ELF-1 (cell line): ENCODE results near the gene FGGY.
"Not testable (repeated sequence)": the region's sequence is repeated elsewhere in the genome, so short reads cannot be mapped to it uniquely, and the experiment has no call there.

Source experiments
- DNase-seq: peaks from one replicate; pipeline ENCODE4 v3.0.0-alpha.2; 2016; ENCODE audit warnings: low read depth, low spot score

Gene FGGY

GRCh38 chr1:59289570-59289969 lies 7.3 kb upstream of the FGGY start:
- DNase-seq, result no peak

- DNase-seq, result peak; percentile 66
Observed at GRCh38 chr1:59290193-59290949, 6.5 kb upstream of the FGGY start.

- DNase-seq, result no peak
Observed at GRCh38 chr1:59291561-59291960, 5.3 kb upstream of the FGGY start.

GRCh38 chr1:59292562-59292961 lies 4.3 kb upstream of the FGGY start:
- DNase-seq, result no peak

- DNase-seq, result no peak
Observed at GRCh38 chr1:59293206-59293605, 3.7 kb upstream of the FGGY start.

GRCh38 chr1:59293849-59294248 lies 3.0 kb upstream of the FGGY start:
- DNase-seq, result no peak

- no peak for DNase-seq
Observed at GRCh38 chr1:59294423-59294822, 2.5 kb upstream of the FGGY start.

- DNase-seq, result no peak
Observed at GRCh38 chr1:59295618-59296017, 1.3 kb upstream of the FGGY start.

- DNase-seq, result no peak
Observed at GRCh38 chr1:59298026-59298583, 1.2 kb downstream of the FGGY start.

GRCh38 chr1:59298710-59299346 lies 1.9 kb downstream of the FGGY start:
- peak; percentile 24 for DNase-seq

- not testable (repeated sequence) for DNase-seq
Observed at GRCh38 chr1:59299670-59300069, 2.8 kb downstream of the FGGY start.

- no peak for DNase-seq
Observed at GRCh38 chr1:59302297-59302696, 5.4 kb downstream of the FGGY start.

GRCh38 chr1:59302871-59303270 lies 6.0 kb downstream of the FGGY start:
- DNase-seq, result no peak

GRCh38 chr1:59305188-59305587 lies 8.3 kb downstream of the FGGY start:
- DNase-seq, result no peak

GRCh38 chr1:59307591-59307990 lies 10.7 kb downstream of the FGGY start:
- no peak for DNase-seq

- DNase-seq, result no peak
Observed at GRCh38 chr1:59308839-59309238, 11.9 kb downstream of the FGGY start.

- DNase-seq, result no peak
Observed at GRCh38 chr1:59309392-59309791, 12.5 kb downstream of the FGGY start.

GRCh38 chr1:59309795-59310548 lies 13.1 kb downstream of the FGGY start:
- no peak for DNase-seq

- no peak for DNase-seq
Observed at GRCh38 chr1:59310549-59311250, 13.8 kb downstream of the FGGY start.

GRCh38 chr1:59314776-59315528 lies 18.1 kb downstream of the FGGY start:
- no peak for DNase-seq
